HG03442 (cell line): ENCODE data around the gene ANKFY1.

Source experiments
- ATAC-seq: cut with Tn5 transposase; IDR thresholded peaks from one replicate; pipeline ENCODE4 v1.9.1; 2021; ENCODE audit warnings: mild to moderate bottlenecking, moderate library complexity; ENCODE audit not compliant: unreplicated experiment

The ANKFY1 gene

GRCh38 chr17:4182043-4182442, 81.7 kb downstream of the ANKFY1 start:
- ATAC-seq, result no peak

GRCh38 chr17:4180791-4181190, 83.0 kb downstream of the ANKFY1 start:
- no peak for ATAC-seq

GRCh38 chr17:4179071-4179470, 84.7 kb downstream of the ANKFY1 start:
- ATAC-seq, result no peak

GRCh38 chr17:4178651-4179050, 85.1 kb downstream of the ANKFY1 start:
- ATAC-seq, result no peak

GRCh38 chr17:4177806-4178205, 86.0 kb downstream of the ANKFY1 start:
- ATAC-seq, result no peak

GRCh38 chr17:4176808-4177472, 86.8 kb downstream of the ANKFY1 start:
- ATAC-seq, result no peak

GRCh38 chr17:4175921-4176807, 87.6 kb downstream of the ANKFY1 start:
- ATAC-seq, result no peak

GRCh38 chr17:4174556-4174955, 89.2 kb downstream of the ANKFY1 start:
- no peak for ATAC-seq

- ATAC-seq, result no peak
Observed at GRCh38 chr17:4173781-4174180, 90.0 kb downstream of the ANKFY1 start.

GRCh38 chr17:4172356-4172755, 91.4 kb downstream of the ANKFY1 start:
- ATAC-seq, result no peak

- no peak for ATAC-seq
Observed at GRCh38 chr17:4170639-4171280, 93.0 kb downstream of the ANKFY1 start.

- ATAC-seq, result no peak
Observed at GRCh38 chr17:4167786-4168185, 96.0 kb downstream of the ANKFY1 start.

GRCh38 chr17:4166419-4166818, 97.4 kb downstream of the ANKFY1 start:
- no peak for ATAC-seq

GRCh38 chr17:4165301-4166010, 98.3 kb downstream of the ANKFY1 start:
- no peak for ATAC-seq

- ATAC-seq, result no peak
Observed at GRCh38 chr17:4163951-4164350, 99.8 kb downstream of the ANKFY1 start.

- no peak for ATAC-seq
Observed at GRCh38 chr17:4162775-4163466, 100.9 kb downstream of the ANKFY1 start.

- ATAC-seq, result no peak
Observed at GRCh38 chr17:4162321-4162720, 101.5 kb downstream of the ANKFY1 start.

GRCh38 chr17:4161967-4162305, 101.8 kb downstream of the ANKFY1 start:
- ATAC-seq, result no peak

- ATAC-seq, result no peak
Observed at GRCh38 chr17:4161192-4161966, 102.4 kb downstream of the ANKFY1 start.

- ATAC-seq, result no peak
Observed at GRCh38 chr17:4160294-4160859, 103.4 kb downstream of the ANKFY1 start.
